ENCODE data around the gene GPR146.

The GPR146 gene

GRCh38 chr7:1099154-1099542 is 54.8 kb downstream of the GPR146 start:
- TF ChIP-seq CTCF (IDR thresholded peaks at IDR 0.05; ENCODE audit: control insufficient read depth, extremely low read depth, insufficient read depth) = no peak
- H3K4me3 ChIP-seq (ENCODE audit: low read depth, low read length) = no peak overlapping the region
- no peak for DNase-seq (ENCODE audit: low read depth)

GRCh38 chr7:1099637-1100036 is 55.3 kb downstream of the GPR146 start:
- DNase-seq (ENCODE audit: low read depth) = no peak
- no peak overlapping the region for H3K4me3 ChIP-seq (ENCODE audit: low read depth, low read length)
- TF ChIP-seq CTCF (IDR thresholded peaks at IDR 0.05; ENCODE audit: control insufficient read depth, extremely low read depth, insufficient read depth) = no peak

GRCh38 chr7:1100386-1100785 is 56.0 kb downstream of the GPR146 start:
- no peak overlapping the region for H3K4me3 ChIP-seq (ENCODE audit: low read depth, low read length)
- DNase-seq (ENCODE audit: low read depth) = no peak
- TF ChIP-seq CTCF (IDR thresholded peaks at IDR 0.05; ENCODE audit: control insufficient read depth, extremely low read depth, insufficient read depth) = no peak

- H3K4me3 ChIP-seq (ENCODE audit: low read depth, low read length) = no peak overlapping the region
- no peak for DNase-seq (ENCODE audit: low read depth)
- TF ChIP-seq CTCF (IDR thresholded peaks at IDR 0.05; ENCODE audit: control insufficient read depth, extremely low read depth, insufficient read depth) = no peak
These were observed 56.7 kb downstream of the GPR146 start for GRCh38 chr7:1100834-1101562.

DNA sequence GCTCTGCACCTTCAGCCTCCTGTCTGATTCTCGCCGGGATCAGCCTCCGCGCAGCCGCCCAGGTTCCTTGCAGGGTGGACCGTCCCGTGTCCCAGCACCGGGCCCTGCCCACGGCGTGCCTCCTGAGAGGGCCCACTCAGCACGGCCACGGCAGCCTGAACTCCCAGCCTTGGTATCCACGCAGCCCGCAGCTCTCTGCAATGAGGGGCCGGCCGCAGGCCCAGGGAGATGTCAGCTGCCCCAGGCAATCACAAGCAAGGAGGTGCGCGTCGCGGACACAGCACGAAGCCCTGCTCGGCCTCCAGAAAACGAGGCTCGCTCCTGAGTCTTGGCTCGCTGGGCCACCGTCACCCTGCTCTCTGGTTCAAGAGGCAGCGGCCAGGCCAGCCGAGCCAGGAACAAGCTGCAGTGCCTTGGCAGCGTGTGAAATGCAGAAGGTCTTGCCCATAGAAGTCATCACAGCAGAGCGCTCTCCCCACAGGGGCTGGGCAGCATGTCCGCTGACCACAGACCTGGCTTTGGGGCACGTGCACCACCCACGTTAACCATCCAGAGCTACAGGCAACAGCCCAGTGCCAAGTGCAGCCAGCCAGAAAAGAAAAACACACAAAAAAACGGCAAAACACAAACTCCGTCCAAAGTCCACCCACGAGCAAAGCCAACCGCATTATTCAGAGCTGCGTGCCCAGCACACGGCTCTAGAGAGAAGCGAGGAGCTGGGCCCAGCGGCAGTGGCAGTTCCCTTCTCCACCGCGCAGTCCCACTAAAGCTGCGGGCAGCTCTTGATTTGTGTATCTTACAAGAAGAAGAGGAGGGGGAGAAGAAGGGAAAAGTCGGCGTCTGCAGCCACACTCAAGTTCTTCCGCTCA is 57.5 kb downstream of the GPR146 start:
- no peak for TF ChIP-seq CTCF (IDR thresholded peaks at IDR 0.05; ENCODE audit: control insufficient read depth, extremely low read depth, insufficient read depth)
- DNase-seq (ENCODE audit: low read depth) = no peak
- H3K4me3 ChIP-seq (ENCODE audit: low read depth, low read length) = no peak overlapping the region

- H3K4me3 ChIP-seq (ENCODE audit: low read depth, low read length) = no peak overlapping the region
- no peak for DNase-seq (ENCODE audit: low read depth)
- TF ChIP-seq CTCF (IDR thresholded peaks at IDR 0.05; ENCODE audit: control insufficient read depth, extremely low read depth, insufficient read depth) = no peak
These were observed 58.9 kb downstream of the GPR146 start for GRCh38 chr7:1103009-1103788.
